Measurements from ENCODE around the gene HELZ.

GRCh38 chr17:67215991-67216421, 29.0 kb downstream of the HELZ start:
- TF ChIP-seq CTCF (conservative IDR thresholded peaks at IDR 0.05; ENCODE audit: low read depth, low read length): no peak
- TF ChIP-seq EZH2 (IDR thresholded peaks at IDR 0.05; ENCODE audit: low read length, unreplicated experiment): no peak

Data from PC-3 (cell line).